Liver (tissue), 9 donors: ENCODE measurements around the gene TRMT2A. TPM values are rescaled to one million over a fixed set of nuclear protein-coding genes. Genes with fewer than 3 reads are reported as not detected.

Experiments
- DNase-seq: peaks from one replicate; pipeline ENCODE4 v3.0.0-alpha.2; 2017; ENCODE audit warnings: low spot score
- H3K27ac ChIP-seq, 2 donors: one replicate each; pipeline ENCODE4 v1.7.0; 2013; ENCODE audit warnings: inconsistent platforms in 2 of 2, low read length in 2 of 2, control low read depth in 1 of 2, low read depth in 1 of 2, mild to moderate bottlenecking in 1 of 2
- H3K27me3 ChIP-seq, 4 donors: one replicate each; pipeline versions ENCODE4 v1.6.1 to v1.7.0; 2013; ENCODE audit warnings: low read length in 3 of 4, inconsistent platforms in 1 of 4, mild to moderate bottlenecking in 1 of 4, moderate library complexity in 1 of 4; ENCODE audit not compliant: control insufficient read depth in 4 of 4, insufficient read depth in 4 of 4
- H3K36me3 ChIP-seq, 4 donors: one replicate each; pipeline versions ENCODE4 v1.6.1 to v1.7.0; 2013; ENCODE audit warnings: low read length in 3 of 4, mild to moderate bottlenecking in 3 of 4, low read depth in 1 of 4, moderate library complexity in 1 of 4; ENCODE audit not compliant: control insufficient read depth in 4 of 4, insufficient read depth in 3 of 4
- H3K4me1 ChIP-seq, 4 donors: one replicate each; pipeline versions ENCODE4 v1.6.1 to v1.7.0; 2013; ENCODE audit warnings: low read length in 3 of 4, mild to moderate bottlenecking in 3 of 4, moderate library complexity in 1 of 4; ENCODE audit not compliant: control insufficient read depth in 4 of 4, insufficient read depth in 4 of 4
- H3K4me3 ChIP-seq, 3 donors: one replicate each; pipeline versions ENCODE4 v1.6.1 to v1.7.0; 2013; ENCODE audit warnings: low read length in 3 of 3, control low read depth in 1 of 3, low read depth in 1 of 3, mild to moderate bottlenecking in 1 of 3
- H3K9ac ChIP-seq, 2 donors: one replicate each; pipeline ENCODE4 v1.7.0; 2013; ENCODE audit warnings: low read length in 2 of 2, mild to moderate bottlenecking in 2 of 2, moderate library complexity in 2 of 2, control low read depth in 1 of 2, low read depth in 1 of 2
- H3K9me3 ChIP-seq, 4 donors: one replicate each; pipeline versions ENCODE4 v1.6.1 to v1.7.0; 2013; ENCODE audit warnings: low read length in 3 of 4; ENCODE audit not compliant: control insufficient read depth in 4 of 4
- EGR1 ChIP-seq, 2 donors: IDR thresholded peaks; 2 replicates each; pipeline ENCODE4 v1.6.1; 2016 to 2018; ENCODE audit warnings: antibody characterized with exemption in 2 of 2, low read depth in 2 of 2
- FOXA1 ChIP-seq: IDR thresholded peaks from 2 replicates; pipeline ENCODE4 v1.6.1; 2016; ENCODE audit warnings: antibody characterized with exemption
- FOXA2 ChIP-seq: IDR thresholded peaks from 2 replicates; pipeline ENCODE4 v1.6.1; 2016; ENCODE audit warnings: antibody characterized with exemption
- GABPA ChIP-seq, 2 donors: IDR thresholded peaks in 1 of 2; conservative IDR thresholded peaks in 1 of 2; 2 replicates each; pipeline ENCODE4 v1.6.1; 2016; ENCODE audit warnings: antibody characterized with exemption in 2 of 2, mild to moderate bottlenecking in 1 of 2, moderate library complexity in 1 of 2
- NR2F2 ChIP-seq: IDR thresholded peaks from 2 replicates; pipeline ENCODE4 v1.6.1; 2016; ENCODE audit warnings: antibody characterized with exemption
- RAD21 ChIP-seq, 2 donors: IDR thresholded peaks; 2 replicates each; pipeline ENCODE4 v1.6.1; 2016; ENCODE audit warnings: antibody characterized with exemption in 2 of 2, mild to moderate bottlenecking in 2 of 2
- REST ChIP-seq: IDR thresholded peaks from 2 replicates; pipeline ENCODE4 v1.6.1; 2016; ENCODE audit warnings: antibody characterized with exemption, mild to moderate bottlenecking
- RXRA ChIP-seq, 2 donors: IDR thresholded peaks; 2 replicates each; pipeline ENCODE4 v1.6.1; 2017 to 2018; ENCODE audit warnings: antibody characterized with exemption in 2 of 2, mild to moderate bottlenecking in 1 of 2
- SP1 ChIP-seq: IDR thresholded peaks from 2 replicates; pipeline ENCODE4 v1.6.1; 2018; ENCODE audit warnings: antibody characterized with exemption, mild to moderate bottlenecking
- YY1 ChIP-seq: IDR thresholded peaks from 2 replicates; pipeline ENCODE4 v1.6.1; 2016; ENCODE audit warnings: antibody characterized with exemption, mild to moderate bottlenecking
- WGBS: extraction: QIAGEN DNeasy Blood & Tissue Kit; methylation state at CpG from one replicate; pipeline ENCODE4 v1.1.7; 2013; 5-methylcytosine and 5-hydroxymethylcytosine counted together
- polyA plus RNA-seq, 2 donors: library from polyadenylated mRNA; stranded (reverse) in 1 of 2; unstranded in 1 of 2; fragments of 200-250 nt in 1 of 2; fragments of >200 nt in 1 of 2; fragmentation: Nextera tagmentation in 1 of 2; extraction: Ambion mirVana in 1 of 2; gene quantifications; one replicate each; pipeline versions ENCODE4 v1.2.1 to v1.2.3, GENCODE V29; 2013 to 2015
- total RNA-seq, 2 donors: library from RNA; depleted of rRNA; stranded (reverse); fragments of >200 nt; gene quantifications; one replicate each; pipeline ENCODE4 v1.2.3, GENCODE V29; 2014
- TF ChIP-seq, protein P1 (sequence below): fragments of 150-350 bp; IDR thresholded peaks from 2 replicates; pipeline ENCODE4 v1.5.1; 2017; ENCODE audit warnings: improper control_type of control experiment, low read depth, low read length; ENCODE audit not compliant: missing input control
- TF ChIP-seq, protein P2 (sequence below): IDR thresholded peaks from 2 replicates; pipeline ENCODE4 v1.6.1; 2016; ENCODE audit warnings: antibody characterized with exemption
- TF ChIP-seq, protein P3 (sequence below): IDR thresholded peaks from 2 replicates; pipeline ENCODE4 v1.6.1; 2016; ENCODE audit warnings: antibody characterized with exemption
- donor health status: healthy.
- donor health status: healthy.
- donor health status: healthy.
- donor health status: healthy.
- donor health status: healthy.

TRMT2A gene
- total and polyA plus RNA-seq, 4 donors, result 19.9 to 32.9 (median 25.2) TPM

DNA sequence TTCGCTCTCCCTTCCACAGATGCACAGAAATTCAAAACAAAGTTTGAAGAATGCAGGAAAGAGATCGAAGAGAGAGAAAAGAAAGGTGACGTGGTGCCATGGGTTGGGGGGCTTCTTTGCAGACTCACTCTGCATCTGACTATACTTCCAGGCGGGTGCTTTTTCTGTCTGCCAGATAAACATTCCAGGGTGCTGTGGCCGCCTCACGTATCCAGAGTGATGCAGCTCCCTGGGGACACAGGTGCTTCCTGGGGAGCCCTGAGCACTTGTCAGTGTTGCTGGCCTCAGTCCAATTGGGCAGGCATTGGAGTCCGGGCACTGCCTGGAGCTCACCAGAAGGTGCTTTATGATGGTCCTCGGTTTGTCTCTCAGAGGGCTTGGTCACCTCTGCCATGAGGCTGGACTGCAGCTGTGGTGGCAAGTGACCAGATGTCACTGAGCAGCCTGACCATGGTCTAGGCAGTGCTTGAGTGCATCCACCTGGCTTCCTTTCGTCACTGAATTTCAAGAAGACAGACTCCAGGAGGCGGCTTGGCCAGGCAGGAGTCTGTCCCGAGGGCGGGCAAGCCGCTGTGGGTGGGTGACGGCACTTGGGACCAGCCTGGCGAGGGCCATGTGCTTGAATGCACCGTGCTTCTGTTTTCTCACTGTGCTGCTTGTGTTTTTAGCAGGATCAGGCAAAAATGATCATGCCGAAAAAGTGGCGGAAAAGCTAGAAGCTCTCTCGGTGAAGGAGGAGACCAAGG is 9.4 kb upstream of the TRMT2A start:
- Histone ChIP-seq H3K27ac (no peak overlapping the region), H3K36me3 (peaks cover 6 to 25% (median 8%) of the 10 kb centered on the region in 4 donors), H3K4me3 (no peak overlapping the region), H3K9ac (no peak overlapping the region), H3K27me3 (no peaks in the 10 kb centered on the region), H3K9me3 (no peaks in the 10 kb centered on the region), H3K4me1 (peaks cover 5 to 77% (median 63%) of the 10 kb centered on the region in 4 donors)
- TF ChIP-seq GABPA (IDR thresholded peaks at IDR 0.05 in 1 of 2, conservative IDR thresholded peaks at IDR 0.05 in 1 of 2) (no peak), REST (no peak), FOXA1 (no peak), YY1 (no peak), RXRA (IDR thresholded peaks at IDR 0.05) (no peak), RAD21 (IDR thresholded peaks at IDR 0.05) (no peak), NR2F2 (no peak)
- TF ChIP-seq, protein P1, sequence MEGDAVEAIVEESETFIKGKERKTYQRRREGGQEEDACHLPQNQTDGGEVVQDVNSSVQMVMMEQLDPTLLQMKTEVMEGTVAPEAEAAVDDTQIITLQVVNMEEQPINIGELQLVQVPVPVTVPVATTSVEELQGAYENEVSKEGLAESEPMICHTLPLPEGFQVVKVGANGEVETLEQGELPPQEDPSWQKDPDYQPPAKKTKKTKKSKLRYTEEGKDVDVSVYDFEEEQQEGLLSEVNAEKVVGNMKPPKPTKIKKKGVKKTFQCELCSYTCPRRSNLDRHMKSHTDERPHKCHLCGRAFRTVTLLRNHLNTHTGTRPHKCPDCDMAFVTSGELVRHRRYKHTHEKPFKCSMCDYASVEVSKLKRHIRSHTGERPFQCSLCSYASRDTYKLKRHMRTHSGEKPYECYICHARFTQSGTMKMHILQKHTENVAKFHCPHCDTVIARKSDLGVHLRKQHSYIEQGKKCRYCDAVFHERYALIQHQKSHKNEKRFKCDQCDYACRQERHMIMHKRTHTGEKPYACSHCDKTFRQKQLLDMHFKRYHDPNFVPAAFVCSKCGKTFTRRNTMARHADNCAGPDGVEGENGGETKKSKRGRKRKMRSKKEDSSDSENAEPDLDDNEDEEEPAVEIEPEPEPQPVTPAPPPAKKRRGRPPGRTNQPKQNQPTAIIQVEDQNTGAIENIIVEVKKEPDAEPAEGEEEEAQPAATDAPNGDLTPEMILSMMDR, result no peak
- TF ChIP-seq, protein P2, sequence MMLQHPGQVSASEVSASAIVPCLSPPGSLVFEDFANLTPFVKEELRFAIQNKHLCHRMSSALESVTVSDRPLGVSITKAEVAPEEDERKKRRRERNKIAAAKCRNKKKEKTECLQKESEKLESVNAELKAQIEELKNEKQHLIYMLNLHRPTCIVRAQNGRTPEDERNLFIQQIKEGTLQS, result no peak
- 86% methylated on average over 19 of the region's 19 CpGs for WGBS
- DNase-seq, result no peak

- WGBS, result 70% methylated on average over 32 of the region's 32 CpGs
- DNase-seq, result no peak
- H3K9ac ChIP-seq, result no peak overlapping the region
- peaks cover 5 to 73% (median 60%) of the 10 kb centered on the region in 4 donors for H3K4me1 ChIP-seq
- no peaks in the 10 kb centered on the region for H3K9me3 ChIP-seq
- H3K36me3 ChIP-seq, result peaks cover 6 to 31% (median 8%) of the 10 kb centered on the region in 4 donors
- H3K4me3 ChIP-seq, result peak overlapping the region in 1 of 3 donors; percentile 10
- H3K27ac ChIP-seq, result peak overlapping the region; percentile 5 to 59
- H3K27me3 ChIP-seq, result no peaks in the 10 kb centered on the region
- peak; percentile 36 to 55 for TF ChIP-seq RAD21 (IDR thresholded peaks at IDR 0.05)
- TF ChIP-seq GABPA (IDR thresholded peaks at IDR 0.05 in 1 of 2, conservative IDR thresholded peaks at IDR 0.05 in 1 of 2), result no peak
- no peak for TF ChIP-seq EGR1 (IDR thresholded peaks at IDR 0.05; ENCODE audit: low read depth in 2 of 2)
- TF ChIP-seq NR2F2, result no peak
- TF ChIP-seq FOXA1, result no peak
- TF ChIP-seq SP1, result peak; percentile 47
- TF ChIP-seq, protein P1, result peak; percentile 32
- TF ChIP-seq, protein P3, sequence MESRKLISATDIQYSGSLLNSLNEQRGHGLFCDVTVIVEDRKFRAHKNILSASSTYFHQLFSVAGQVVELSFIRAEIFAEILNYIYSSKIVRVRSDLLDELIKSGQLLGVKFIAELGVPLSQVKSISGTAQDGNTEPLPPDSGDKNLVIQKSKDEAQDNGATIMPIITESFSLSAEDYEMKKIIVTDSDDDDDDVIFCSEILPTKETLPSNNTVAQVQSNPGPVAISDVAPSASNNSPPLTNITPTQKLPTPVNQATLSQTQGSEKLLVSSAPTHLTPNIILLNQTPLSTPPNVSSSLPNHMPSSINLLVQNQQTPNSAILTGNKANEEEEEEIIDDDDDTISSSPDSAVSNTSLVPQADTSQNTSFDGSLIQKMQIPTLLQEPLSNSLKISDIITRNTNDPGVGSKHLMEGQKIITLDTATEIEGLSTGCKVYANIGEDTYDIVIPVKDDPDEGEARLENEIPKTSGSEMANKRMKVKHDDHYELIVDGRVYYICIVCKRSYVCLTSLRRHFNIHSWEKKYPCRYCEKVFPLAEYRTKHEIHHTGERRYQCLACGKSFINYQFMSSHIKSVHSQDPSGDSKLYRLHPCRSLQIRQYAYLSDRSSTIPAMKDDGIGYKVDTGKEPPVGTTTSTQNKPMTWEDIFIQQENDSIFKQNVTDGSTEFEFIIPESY, result no peak
- TF ChIP-seq FOXA2, result no peak
- no peak for TF ChIP-seq REST
- TF ChIP-seq RXRA (IDR thresholded peaks at IDR 0.05), result peak; percentile 54 to 60
- no peak for TF ChIP-seq YY1
Observed at GRCh38 chr22:20125201-20126174, 8.5 kb upstream of the TRMT2A start.
